B cell (primary cell): ENCODE data around the gene FOXN3. TPM values are rescaled to one million over a fixed set of nuclear protein-coding genes. Genes with fewer than 3 reads are reported as not detected.

Experiments
- ATAC-seq: fragments of 200-7000 bp; cut with Tn5 transposase; one replicate; pipeline ENCODE4 v1.10.0; 2021; ENCODE audit warnings: low read depth, mild to moderate bottlenecking, moderate number of reproducible peaks, moderate library complexity
- CTCF ChIA-PET: fragments of 350-600 bp; sonication (Branson Sonifier 250); formaldehyde crosslinking; loops from one replicate; lab custom pipeline; 2021; ENCODE audit warnings: antibody characterized with exemption, inconsistent platforms; lab: Charles Lee
- POLR2A ChIA-PET: fragments of 350-600 bp; sonication (Branson Sonifier 250); formaldehyde crosslinking; loops from one replicate; lab custom pipeline; 2021; ENCODE audit warnings: antibody characterized with exemption; lab: Charles Lee
- DNase-seq: peaks from one replicate; pipeline ENCODE4 v3.0.0; 2013
- H2AFZ ChIP-seq: 2 replicates; pipeline ENCODE4 v1.6.1; 2012; ENCODE audit warnings: mild to moderate bottlenecking, low read depth, low read length; ENCODE audit not compliant: insufficient read depth, poor library complexity, severe bottlenecking
- H3K27ac ChIP-seq, 2 donors: 1 replicate in 1 of 2; 2 replicates in 1 of 2; pipeline ENCODE4 v1.5.1; 2012 to 2013; ENCODE audit warnings: low read length in 2 of 2, mild to moderate bottlenecking in 2 of 2, moderate library complexity in 1 of 2
- H3K27me3 ChIP-seq, 4 experiments: fragments of 200-600 bp in 1 of 4; sonication (generic) in 1 of 4; replicated peaks in 1 of 4; 1 replicate in 2 of 4; 2 replicates in 2 of 4; pipeline versions ENCODE4 v1.6.1 to v1.7.0; 2013 to 2016; ENCODE audit warnings: low read length in 3 of 4, mild to moderate bottlenecking in 2 of 4, mixed read lengths in 1 of 4, moderate library complexity in 1 of 4; ENCODE audit not compliant: insufficient read depth in 4 of 4, control insufficient read depth in 3 of 4; ENCODE audit errors: control extremely low read depth in 1 of 4
- H3K36me3 ChIP-seq, 2 experiments: replicated peaks in 1 of 2; 1 replicate in 1 of 2; 2 replicates in 1 of 2; pipeline versions ENCODE4 v1.6.1 to v1.7.1; 2013; ENCODE audit warnings: low read length in 1 of 2; ENCODE audit not compliant: insufficient read depth in 2 of 2, control insufficient read depth in 1 of 2; ENCODE audit errors: control extremely low read depth in 1 of 2, extremely low read depth in 1 of 2
- H3K4me1 ChIP-seq, 2 donors: fragments of 200-600 bp in 1 of 2; sonication (generic) in 1 of 2; 1 replicate in 1 of 2; 2 replicates in 1 of 2; pipeline versions ENCODE4 v1.5.1 to v1.6.1; 2013 to 2017; ENCODE audit warnings: low read length in 2 of 2; ENCODE audit not compliant: control insufficient read depth in 2 of 2, insufficient read depth in 2 of 2
- H3K4me2 ChIP-seq: replicated peaks from 2 replicates; pipeline ENCODE3; 2012; ENCODE audit warnings: mild to moderate bottlenecking, low read depth, low read length; ENCODE audit not compliant: poor library complexity, severe bottlenecking
- H3K4me3 ChIP-seq, 5 experiments: fragments of 200-600 bp in 1 of 5; sonication (generic) in 1 of 5; 1 replicate in 3 of 5; 2 replicates in 2 of 5; pipeline versions ENCODE4 v1.5.1 to v1.7.0; 2011 to 2016; ENCODE audit warnings: low read length in 4 of 5, mild to moderate bottlenecking in 4 of 5, low read depth in 2 of 5, control low read depth in 1 of 5, moderate library complexity in 1 of 5; ENCODE audit not compliant: insufficient read depth in 1 of 5; ENCODE audit errors: control extremely low read depth in 1 of 5, extremely low read depth in 1 of 5
- H3K79me2 ChIP-seq: fragments of 200-600 bp; sonication (generic); one replicate; pipeline ENCODE4 v1.6.0; 2016; ENCODE audit warnings: low read length; ENCODE audit not compliant: control insufficient read depth, insufficient read depth
- H3K9ac ChIP-seq: fragments of 200-600 bp; sonication (generic); 2 replicates; pipeline ENCODE4 v1.6.1; 2017; ENCODE audit warnings: mild to moderate bottlenecking, low read length, moderate library complexity
- H3K9me3 ChIP-seq, 3 donors: one replicate each; pipeline versions ENCODE4 v1.6.1 to v1.7.1; 2013; ENCODE audit warnings: low read length in 2 of 3; ENCODE audit not compliant: control insufficient read depth in 2 of 3, insufficient read depth in 1 of 3; ENCODE audit errors: control extremely low read depth in 1 of 3
- H4K20me1 ChIP-seq: 2 replicates; pipeline ENCODE4 v1.6.0; 2012; ENCODE audit warnings: mild to moderate bottlenecking, low read length; ENCODE audit not compliant: insufficient read depth, control insufficient read depth, poor library complexity, severe bottlenecking
- H3K27ac Mint-ChIP-seq: one replicate; pipeline ENCODE4 v1.8.0; 2021; ENCODE audit warnings: mixed read lengths
- H3K27me3 Mint-ChIP-seq: one replicate; pipeline ENCODE4 v1.8.0; 2021; ENCODE audit warnings: mixed read lengths
- H3K4me1 Mint-ChIP-seq: one replicate; pipeline ENCODE4 v1.8.0; 2021; ENCODE audit warnings: mixed read lengths
- H3K4me3 Mint-ChIP-seq: one replicate; pipeline ENCODE4 v1.8.0; 2021; ENCODE audit warnings: mixed read lengths
- H3K9me3 Mint-ChIP-seq: one replicate; pipeline ENCODE4 v1.8.0; 2022; ENCODE audit warnings: mixed read lengths; ENCODE audit not compliant: insufficient read depth
- EZH2 ChIP-seq: IDR thresholded peaks from 2 replicates; pipeline ENCODE4 v1.6.1; 2012; ENCODE audit warnings: borderline replicate concordance, low read depth, mild to moderate bottlenecking, moderate library complexity, low read length; ENCODE audit not compliant: insufficient read depth, poor library complexity, severe bottlenecking
- WGBS: methylation state at CpG from one replicate; pipeline ENCODE4 v1.1.5; 2013; ENCODE audit warnings: missing lambda C conversion rate; ENCODE audit not compliant: insufficient coverage; 5-methylcytosine and 5-hydroxymethylcytosine counted together
- intact Hi-C: fragments of 100-400 bp; cut with micrococcal nuclease; formaldehyde crosslinking; loops from one replicate; pipeline ENCODE4 v1.10.0; 2022
- polyA plus RNA-seq: library from polyadenylated mRNA; depleted of rRNA; stranded (reverse); fragments of >200 nt; gene quantifications from 2 replicates; pipeline ENCODE4 v1.2.3, GENCODE V29; 2012
- total RNA-seq, 2 donors: library from RNA; stranded (reverse); fragments of 120-200 nt in 1 of 2; gene quantifications; 1 replicate in 1 of 2; 2 replicates in 1 of 2; pipeline versions ENCODE4 v1.2.3 to v1.2.4, GENCODE V29; 2013 to 2022
- TF ChIP-seq, protein P1 (sequence below): fragments of 200-600 bp; IDR thresholded peaks from one replicate; pipeline ENCODE4 v1.8.0; 2022; ENCODE audit warnings: antibody characterized with exemption, mild to moderate bottlenecking

The FOXN3 gene
- total and polyA plus RNA-seq, 2 donors (not counting 1 experiment from before 2014, with no cell fraction given), result 80.6 to 98.2 TPM

DNA sequence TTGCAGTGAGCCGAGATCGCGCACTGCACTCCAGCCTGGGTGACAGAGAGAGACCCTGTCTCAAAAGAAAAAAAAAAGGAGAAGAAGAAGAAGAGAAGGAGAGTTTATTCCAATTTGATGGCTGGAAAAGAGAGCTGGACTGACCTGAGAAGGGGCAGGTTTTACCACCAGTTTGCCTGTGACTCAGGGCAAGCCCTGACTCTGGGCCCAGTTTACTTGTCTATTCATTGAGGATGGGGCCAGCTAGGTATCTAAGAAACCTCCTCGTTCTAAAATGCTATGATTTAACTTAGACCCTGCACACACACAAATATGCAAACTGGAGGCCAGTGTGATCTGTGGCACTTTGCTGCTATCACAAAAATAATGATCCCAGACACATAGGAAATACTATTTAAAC, 155.0 kb downstream of the FOXN3 start:
- Histone ChIP-seq H3K9me3 (no peaks in the 10 kb centered on the region), H3K4me1 (peaks cover 19 to 25% of the 10 kb centered on the region in 2 donors), H3K4me2 (no peak overlapping the region), H2AFZ (no peak overlapping the region), H3K4me3 (no peak overlapping the region), H3K79me2 (peaks cover 97% of the 10 kb centered on the region), H3K36me3 (peaks cover 1 to 22% of the 10 kb centered on the region in 2 experiments), H3K27ac (no peak overlapping the region), H3K9ac (no peak overlapping the region), H4K20me1 (peaks cover 9% of the 10 kb centered on the region), H3K27me3 (no peaks in the 10 kb centered on the region)
- H3K27me3 Mint-ChIP-seq, result no peaks in the 10 kb centered on the region
- no peak overlapping the region for H3K4me3 Mint-ChIP-seq
- no peak overlapping the region for H3K27ac Mint-ChIP-seq
- CTCF ChIA-PET, result no interaction called here
- H3K9me3 Mint-ChIP-seq, result no peaks in the 10 kb centered on the region
- no peak for TF ChIP-seq EZH2
- TF ChIP-seq, protein P1, sequence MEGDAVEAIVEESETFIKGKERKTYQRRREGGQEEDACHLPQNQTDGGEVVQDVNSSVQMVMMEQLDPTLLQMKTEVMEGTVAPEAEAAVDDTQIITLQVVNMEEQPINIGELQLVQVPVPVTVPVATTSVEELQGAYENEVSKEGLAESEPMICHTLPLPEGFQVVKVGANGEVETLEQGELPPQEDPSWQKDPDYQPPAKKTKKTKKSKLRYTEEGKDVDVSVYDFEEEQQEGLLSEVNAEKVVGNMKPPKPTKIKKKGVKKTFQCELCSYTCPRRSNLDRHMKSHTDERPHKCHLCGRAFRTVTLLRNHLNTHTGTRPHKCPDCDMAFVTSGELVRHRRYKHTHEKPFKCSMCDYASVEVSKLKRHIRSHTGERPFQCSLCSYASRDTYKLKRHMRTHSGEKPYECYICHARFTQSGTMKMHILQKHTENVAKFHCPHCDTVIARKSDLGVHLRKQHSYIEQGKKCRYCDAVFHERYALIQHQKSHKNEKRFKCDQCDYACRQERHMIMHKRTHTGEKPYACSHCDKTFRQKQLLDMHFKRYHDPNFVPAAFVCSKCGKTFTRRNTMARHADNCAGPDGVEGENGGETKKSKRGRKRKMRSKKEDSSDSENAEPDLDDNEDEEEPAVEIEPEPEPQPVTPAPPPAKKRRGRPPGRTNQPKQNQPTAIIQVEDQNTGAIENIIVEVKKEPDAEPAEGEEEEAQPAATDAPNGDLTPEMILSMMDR, result no peak
- 90% methylated on average over 4 of the region's 4 CpGs for WGBS
- intact Hi-C loops, result no loop called here
- ATAC-seq (no peak), DNase-seq (no peak)
- H3K4me1 Mint-ChIP-seq, result peaks cover 51% of the 10 kb centered on the region
- POLR2A ChIA-PET, result no interaction called here

DNA sequence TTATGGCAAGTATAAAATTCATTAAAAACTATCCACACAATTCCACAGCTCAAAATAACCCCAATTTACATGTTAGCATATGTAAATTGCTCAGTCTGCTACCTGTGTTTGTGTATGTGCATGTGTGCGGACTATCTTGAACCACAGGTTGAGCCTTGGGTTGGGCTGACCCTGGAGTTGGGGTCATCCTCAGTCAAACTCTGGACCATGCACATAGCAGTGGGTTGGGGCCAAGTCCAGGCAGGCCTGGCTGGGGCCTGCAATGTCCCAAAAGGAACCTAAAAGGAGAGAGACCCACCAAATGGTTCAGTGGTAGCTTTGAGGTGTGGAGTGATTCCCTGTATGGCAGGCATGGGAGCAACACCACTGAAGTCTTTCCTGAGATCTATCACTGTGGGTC, 156.1 kb downstream of the FOXN3 start:
- Mint-ChIP-seq H3K27ac (no peak overlapping the region), H3K9me3 (no peaks in the 10 kb centered on the region), H3K4me1 (peaks cover 45% of the 10 kb centered on the region), H3K4me3 (no peak overlapping the region), H3K27me3 (no peaks in the 10 kb centered on the region)
- H2AFZ ChIP-seq, result no peak overlapping the region
- peaks cover 1 to 19% of the 10 kb centered on the region in 2 experiments for H3K36me3 ChIP-seq
- TF ChIP-seq, protein P1, result no peak
- TF ChIP-seq EZH2, result no peak
- peaks cover 12% of the 10 kb centered on the region for H4K20me1 ChIP-seq
- H3K79me2 ChIP-seq, result peaks cover 98% of the 10 kb centered on the region
- H3K9me3 ChIP-seq, result no peaks in the 10 kb centered on the region
- ChIA-PET CTCF (interaction anchor here (0.9 kb wide), 1 partner anchor 19 kb away, joined by 3 read pairs; no protein-coding TSS in a partner anchor), POLR2A (interaction anchor here (1.1 kb wide), 1 partner anchor 17 kb away, joined by 3 read pairs; no protein-coding TSS in a partner anchor)
- H3K4me1 ChIP-seq, result peaks cover 19 to 24% of the 10 kb centered on the region in 2 donors
- H3K4me2 ChIP-seq, result no peak overlapping the region
- ATAC-seq (no peak), DNase-seq (no peak)
- H3K27ac ChIP-seq, result no peak overlapping the region
- H3K27me3 ChIP-seq, result no peaks in the 10 kb centered on the region
- H3K4me3 ChIP-seq, result no peak overlapping the region
- no peak overlapping the region for H3K9ac ChIP-seq
- 100% methylated on average over 1 of the region's 1 CpG for WGBS
- intact Hi-C loops, result no loop called here
